ENCODE data around the gene POU6F2. TPM values are rescaled to one million over a fixed set of nuclear protein-coding genes. Genes with fewer than 3 reads are reported as not detected.

The POU6F2 gene
- total and polyA plus RNA-seq, 2 donors (not counting 1 experiment from before 2014, with no cell fraction given), result 0.47 TPM; not detected in 1

- H3K4me3 Mint-ChIP-seq, result no peak overlapping the region
- CTCF ChIA-PET, result no interaction called here
- H3K9ac ChIP-seq (ENCODE audit: low read length), result no peak overlapping the region
- no peaks in the 10 kb centered on the region for H3K79me2 ChIP-seq (ENCODE audit: control insufficient read depth, insufficient read depth, low read length)
- H3K27ac Mint-ChIP-seq, result no peak overlapping the region
- no peak for ATAC-seq (ENCODE audit: low read depth)
- no peak overlapping the region for H2AFZ ChIP-seq (ENCODE audit: insufficient read depth, low read depth, low read length, poor library complexity, severe bottlenecking)
- no peaks in the 10 kb centered on the region for H3K9me3 Mint-ChIP-seq (ENCODE audit: insufficient read depth)
- no peak overlapping the region for H3K4me2 ChIP-seq (replicated peaks; ENCODE audit: low read depth, low read length, poor library complexity, severe bottlenecking)
- H4K20me1 ChIP-seq (ENCODE audit: control insufficient read depth, insufficient read depth, low read length, poor library complexity, severe bottlenecking), result no peaks in the 10 kb centered on the region
- no peaks in the 10 kb centered on the region for H3K36me3 ChIP-seq (replicated peaks in 1 of 2; ENCODE audit: control extremely low read depth in 1 of 2, control insufficient read depth in 1 of 2, extremely low read depth in 1 of 2, insufficient read depth in 2 of 2, low read length in 1 of 2)
- intact Hi-C loops (cut with micrococcal nuclease), result no loop called here
- no peaks in the 10 kb centered on the region for H3K4me1 Mint-ChIP-seq
- DNase-seq, result no peak
- POLR2A ChIA-PET, result no interaction called here
- H3K4me1 ChIP-seq (ENCODE audit: control insufficient read depth in 2 of 2, insufficient read depth in 2 of 2, low read length in 2 of 2), result no peaks in the 10 kb centered on the region
- peaks cover 0 to 4% (median 0%) of the 10 kb centered on the region in 3 donors for H3K9me3 ChIP-seq (ENCODE audit: control extremely low read depth in 1 of 3, control insufficient read depth in 2 of 3, insufficient read depth in 1 of 3, low read length in 2 of 3)
- TF ChIP-seq CTCF (IDR thresholded peaks at IDR 0.05) (no peak), EZH2 (IDR thresholded peaks at IDR 0.05; ENCODE audit: borderline replicate concordance, insufficient read depth, low read depth, low read length, poor library complexity, severe bottlenecking) (no peak)
- 89% methylated on average over 2 of the region's 2 CpGs for WGBS (ENCODE audit: insufficient coverage)
- H3K27me3 Mint-ChIP-seq, result no peaks in the 10 kb centered on the region
- no peak overlapping the region for H3K4me3 ChIP-seq (ENCODE audit: control extremely low read depth in 1 of 5, extremely low read depth in 1 of 5, insufficient read depth in 1 of 5, low read depth in 2 of 5, low read length in 4 of 5)
- no peaks in the 10 kb centered on the region for H3K27me3 ChIP-seq (replicated peaks in 1 of 4; ENCODE audit: control extremely low read depth in 1 of 4, control insufficient read depth in 3 of 4, insufficient read depth in 4 of 4, low read length in 3 of 4)
- H3K27ac ChIP-seq (ENCODE audit: low read length in 2 of 2), result no peak overlapping the region
These were observed 282.7 kb downstream of the POU6F2 start for GRCh38 chr7:39260279-39260844.

GRCh38 chr7:39261771-39262170 lies 284.1 kb downstream of the POU6F2 start:
- peaks cover under 1% of the 10 kb centered on the region for H3K27me3 Mint-ChIP-seq
- ChIA-PET POLR2A (no interaction called here), CTCF (no interaction called here)
- Histone ChIP-seq H2AFZ (ENCODE audit: insufficient read depth, low read depth, low read length, poor library complexity, severe bottlenecking) (no peak overlapping the region), H3K4me1 (ENCODE audit: control insufficient read depth in 2 of 2, insufficient read depth in 2 of 2, low read length in 2 of 2) (no peaks in the 10 kb centered on the region), H3K27ac (ENCODE audit: low read length in 2 of 2) (no peak overlapping the region), H3K36me3 (replicated peaks in 1 of 2; ENCODE audit: control extremely low read depth in 1 of 2, control insufficient read depth in 1 of 2, extremely low read depth in 1 of 2, insufficient read depth in 2 of 2, low read length in 1 of 2) (no peaks in the 10 kb centered on the region), H4K20me1 (ENCODE audit: control insufficient read depth, insufficient read depth, low read length, poor library complexity, severe bottlenecking) (no peaks in the 10 kb centered on the region), H3K9me3 (ENCODE audit: control extremely low read depth in 1 of 3, control insufficient read depth in 2 of 3, insufficient read depth in 1 of 3, low read length in 2 of 3) (peaks cover 0 to 4% (median 0%) of the 10 kb centered on the region in 3 donors), H3K27me3 (replicated peaks in 1 of 4; ENCODE audit: control extremely low read depth in 1 of 4, control insufficient read depth in 3 of 4, insufficient read depth in 4 of 4, low read length in 3 of 4) (no peaks in the 10 kb centered on the region), H3K79me2 (ENCODE audit: control insufficient read depth, insufficient read depth, low read length) (no peaks in the 10 kb centered on the region), H3K4me3 (ENCODE audit: control extremely low read depth in 1 of 5, extremely low read depth in 1 of 5, insufficient read depth in 1 of 5, low read depth in 2 of 5, low read length in 4 of 5) (no peak overlapping the region), H3K9ac (ENCODE audit: low read length) (no peak overlapping the region), H3K4me2 (replicated peaks; ENCODE audit: low read depth, low read length, poor library complexity, severe bottlenecking) (no peak overlapping the region)
- TF ChIP-seq CTCF (IDR thresholded peaks at IDR 0.05) (no peak), EZH2 (IDR thresholded peaks at IDR 0.05; ENCODE audit: borderline replicate concordance, insufficient read depth, low read depth, low read length, poor library complexity, severe bottlenecking) (no peak)
- ATAC-seq (ENCODE audit: low read depth) (no peak), DNase-seq (no peak)
- no peaks in the 10 kb centered on the region for H3K9me3 Mint-ChIP-seq (ENCODE audit: insufficient read depth)
- H3K4me3 Mint-ChIP-seq, result no peak overlapping the region
- 87% methylated on average over 2 of the region's 2 CpGs for WGBS (ENCODE audit: insufficient coverage)
- H3K4me1 Mint-ChIP-seq, result no peaks in the 10 kb centered on the region
- H3K27ac Mint-ChIP-seq, result no peak overlapping the region
- intact Hi-C loops (cut with micrococcal nuclease), result no loop called here
